ENCODE measurements around the gene METTL25B. TPM values are rescaled to one million over a fixed set of nuclear protein-coding genes. Genes with fewer than 3 reads are reported as not detected.
A peak's percentile ranks its signal among the peaks of the same experiment; 100 is the strongest.

METTL25B gene
- total and polyA plus RNA-seq, 2 experiments from 2014 or later = 18.3 to 21.1 TPM

DNA sequence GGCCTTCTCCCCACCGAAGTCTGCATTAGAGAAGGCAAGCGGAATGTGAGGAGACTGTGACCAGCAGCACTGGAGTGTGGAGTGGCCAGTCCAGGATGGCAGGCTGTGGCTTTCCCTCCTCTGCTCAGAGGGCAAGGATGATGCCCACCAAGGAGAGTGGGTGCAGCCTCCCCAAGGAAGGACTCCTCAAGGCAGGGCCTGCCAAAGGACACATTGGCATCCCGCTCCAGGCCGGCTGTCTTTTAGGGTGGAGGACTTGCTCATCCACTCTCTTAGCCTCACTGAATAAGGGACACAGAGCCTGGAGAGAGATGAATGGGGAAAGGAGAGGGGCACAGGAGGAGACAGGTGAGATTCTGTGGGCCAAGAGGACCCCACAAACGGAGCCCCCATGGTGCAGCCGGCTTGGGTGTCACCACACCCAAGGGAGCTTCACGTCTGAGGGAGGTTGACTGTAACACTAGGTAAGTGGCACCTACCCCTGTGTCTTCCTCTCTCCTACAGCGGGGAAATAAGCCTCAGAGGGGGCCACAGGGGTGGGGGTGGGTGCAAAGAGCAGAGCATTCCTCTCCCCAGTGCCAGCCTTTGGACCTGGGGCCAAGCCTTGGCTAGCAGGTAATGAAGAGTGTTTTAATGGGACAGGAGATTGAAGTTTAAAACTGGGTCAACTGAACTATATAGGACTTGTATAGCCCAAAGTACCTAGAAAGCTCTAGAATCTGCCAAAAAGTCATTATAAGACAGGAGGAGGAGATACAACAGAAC is 46.9 kb upstream of the METTL25B start (continued):
- TF ChIP-seq, protein P1, sequence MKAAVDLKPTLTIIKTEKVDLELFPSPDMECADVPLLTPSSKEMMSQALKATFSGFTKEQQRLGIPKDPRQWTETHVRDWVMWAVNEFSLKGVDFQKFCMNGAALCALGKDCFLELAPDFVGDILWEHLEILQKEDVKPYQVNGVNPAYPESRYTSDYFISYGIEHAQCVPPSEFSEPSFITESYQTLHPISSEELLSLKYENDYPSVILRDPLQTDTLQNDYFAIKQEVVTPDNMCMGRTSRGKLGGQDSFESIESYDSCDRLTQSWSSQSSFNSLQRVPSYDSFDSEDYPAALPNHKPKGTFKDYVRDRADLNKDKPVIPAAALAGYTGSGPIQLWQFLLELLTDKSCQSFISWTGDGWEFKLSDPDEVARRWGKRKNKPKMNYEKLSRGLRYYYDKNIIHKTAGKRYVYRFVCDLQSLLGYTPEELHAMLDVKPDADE (IDR thresholded peaks at IDR 0.05) = no peak

GRCh38 chr1:156682166-156682890 is 45.9 kb upstream of the METTL25B start:
- peak; percentile 80 for DNase-seq (ENCODE audit: low spot score)
- TF ChIP-seq CTCF (conservative IDR thresholded peaks at IDR 0.05; ENCODE audit: low read depth in 2 of 2) (peak; percentile 34 to 54), ZNF331 (CRISPR knock-in tag; IDR thresholded peaks at IDR 0.05; ENCODE audit: low read depth) (no peak)
- H3K27me3 Mint-ChIP-seq (ENCODE audit: insufficient read depth, low read depth, poor library complexity) = peaks cover 15% of the 10 kb centered on the region

DNA sequence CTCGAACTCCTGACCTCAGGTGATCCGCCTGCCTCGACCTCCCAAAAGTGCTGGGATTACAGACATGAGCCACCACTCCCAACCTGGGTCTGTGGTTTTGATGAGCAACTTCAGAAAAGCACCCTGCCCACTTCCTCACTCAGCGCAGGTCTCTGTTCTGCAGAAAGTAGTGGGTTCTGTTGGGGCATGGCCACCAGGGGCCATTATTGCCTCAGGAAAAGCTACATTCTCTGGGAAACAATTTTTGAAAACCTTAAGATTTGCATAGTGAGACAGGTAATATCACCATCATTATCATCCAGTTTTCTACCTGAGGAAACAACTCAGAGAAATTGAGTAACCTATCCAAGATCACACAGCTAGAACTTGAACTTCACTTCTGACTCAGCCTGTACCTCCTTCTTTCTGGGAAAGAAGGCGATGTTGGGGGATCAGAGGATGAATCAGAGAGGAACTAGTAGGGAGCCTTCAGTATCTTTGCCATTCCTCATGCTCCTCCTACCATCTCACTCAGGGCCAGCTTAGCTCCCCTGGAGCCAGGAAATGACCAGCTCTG is 44.0 kb upstream of the METTL25B start:
- Histone ChIP-seq H3K36me3 (ENCODE audit: insufficient read depth) (no peaks in the 10 kb centered on the region), H3K27me3 (ENCODE audit: insufficient read depth) (no peaks in the 10 kb centered on the region), H3K4me3 (no peak overlapping the region), H3K9me2 (ENCODE audit: insufficient read depth) (no peaks in the 10 kb centered on the region), H3K79me2 (replicated peaks; ENCODE audit: insufficient read depth) (no peaks in the 10 kb centered on the region), H2AFZ (no peak overlapping the region), H3K4me2 (no peak overlapping the region), H4K20me1 (replicated peaks; ENCODE audit: insufficient read depth) (no peaks in the 10 kb centered on the region), H3K4me1 (ENCODE audit: insufficient read depth) (peaks cover 10% of the 10 kb centered on the region), H3F3A (replicated peaks; ENCODE audit: low read depth) (no peaks in the 10 kb centered on the region), H3K27ac (ENCODE audit: low read depth) (no peak overlapping the region)
- peak; percentile 46 to 60 for TF ChIP-seq CTCF (conservative IDR thresholded peaks at IDR 0.05; ENCODE audit: low read depth in 2 of 2)
- TF ChIP-seq, protein P1 (IDR thresholded peaks at IDR 0.05) = no peak
- peaks cover 26% of the 10 kb centered on the region for H3K4me1 Mint-ChIP-seq
- no peak overlapping the region for H3K27ac Mint-ChIP-seq
- ATAC-seq = no peak
- H3K36me3 Mint-ChIP-seq (ENCODE audit: low read depth) = no peaks in the 10 kb centered on the region; the same call in 2 of the 3 replicates
- H3K9me3 Mint-ChIP-seq = no peaks in the 10 kb centered on the region; the same call in 2 of the 3 replicates
- no peak for DNase-seq (ENCODE audit: low spot score)
- peaks cover 7% of the 10 kb centered on the region for H3K27me3 Mint-ChIP-seq (ENCODE audit: insufficient read depth, low read depth, poor library complexity)
- no peak overlapping the region for H3K4me3 Mint-ChIP-seq

More at GRCh38 chr1:156682166-156682890, 45.9 kb upstream of the METTL25B start:
- Histone ChIP-seq H3K79me2 (replicated peaks; ENCODE audit: insufficient read depth) (no peaks in the 10 kb centered on the region), H3K27ac (ENCODE audit: low read depth) (no peak overlapping the region), H3K27me3 (ENCODE audit: insufficient read depth) (peaks cover 5% of the 10 kb centered on the region), H3K36me3 (ENCODE audit: insufficient read depth) (no peaks in the 10 kb centered on the region), H4K20me1 (replicated peaks; ENCODE audit: insufficient read depth) (no peaks in the 10 kb centered on the region), H3K4me3 (no peak overlapping the region), H3K9me2 (ENCODE audit: insufficient read depth) (no peaks in the 10 kb centered on the region), H2AFZ (peak overlapping the region; percentile 87), H3K4me2 (no peak overlapping the region), H3F3A (replicated peaks; ENCODE audit: low read depth) (no peaks in the 10 kb centered on the region), H3K4me1 (ENCODE audit: insufficient read depth) (peaks cover 13% of the 10 kb centered on the region)
- ATAC-seq = peak; percentile 63
- Mint-ChIP-seq H3K27ac (no peak overlapping the region), H3K9me3 (no peaks in the 10 kb centered on the region; the same call in 2 of the 3 replicates), H3K4me3 (no peak overlapping the region), H3K36me3 (ENCODE audit: low read depth) (no peaks in the 10 kb centered on the region; the same call in 2 of the 3 replicates), H3K4me1 (peaks cover 31% of the 10 kb centered on the region)

All from GM23338 (cell line).